ENCODE measurements around the gene CLIP1. TPM values are rescaled to one million over a fixed set of nuclear protein-coding genes. Genes with fewer than 3 reads are reported as not detected.

The CLIP1 gene
- total RNA-seq, 2 experiments from 2014 or later, result 11.2 to 25.6 TPM

GRCh38 chr12:122457627-122458026, 35.2 kb upstream of the CLIP1 start:
- intact Hi-C loops (cut with micrococcal nuclease; ENCODE audit: unreplicated experiment), result no loop called here
- no peaks in the 10 kb centered on the region for H3K9me3 ChIP-seq (ENCODE audit: low read length)
- ChIA-PET CTCF (ENCODE audit: unreplicated experiment) (no interaction called here), POLR2A (no interaction called here)
- H3K9me2 ChIP-seq (ENCODE audit: insufficient read depth, low read length), result no peaks in the 10 kb centered on the region
- no peak for DNase-seq (ENCODE audit: low spot score)
- H3K4me1 ChIP-seq (ENCODE audit: insufficient read depth, low read length, poor library complexity, severe bottlenecking), result peaks cover 15% of the 10 kb centered on the region
- no TSS peak for BruUV-seq (replicated peaks)
- H3K36me3 ChIP-seq (ENCODE audit: insufficient read depth, low read length), result no peaks in the 10 kb centered on the region
- no peak overlapping the region for H3K4me2 ChIP-seq (ENCODE audit: low read length)
- no peak overlapping the region for H3K4me3 ChIP-seq (ENCODE audit: low read depth, low read length, poor library complexity, severe bottlenecking)
- no peaks in the 10 kb centered on the region for H3K79me2 ChIP-seq (ENCODE audit: insufficient read depth, low read depth, low read length)
- TF ChIP-seq EZH2phosphoT487 (IDR thresholded peaks at IDR 0.05; ENCODE audit: borderline replicate concordance, low read depth, low read length), result no peak
- TF ChIP-seq, protein P1, sequence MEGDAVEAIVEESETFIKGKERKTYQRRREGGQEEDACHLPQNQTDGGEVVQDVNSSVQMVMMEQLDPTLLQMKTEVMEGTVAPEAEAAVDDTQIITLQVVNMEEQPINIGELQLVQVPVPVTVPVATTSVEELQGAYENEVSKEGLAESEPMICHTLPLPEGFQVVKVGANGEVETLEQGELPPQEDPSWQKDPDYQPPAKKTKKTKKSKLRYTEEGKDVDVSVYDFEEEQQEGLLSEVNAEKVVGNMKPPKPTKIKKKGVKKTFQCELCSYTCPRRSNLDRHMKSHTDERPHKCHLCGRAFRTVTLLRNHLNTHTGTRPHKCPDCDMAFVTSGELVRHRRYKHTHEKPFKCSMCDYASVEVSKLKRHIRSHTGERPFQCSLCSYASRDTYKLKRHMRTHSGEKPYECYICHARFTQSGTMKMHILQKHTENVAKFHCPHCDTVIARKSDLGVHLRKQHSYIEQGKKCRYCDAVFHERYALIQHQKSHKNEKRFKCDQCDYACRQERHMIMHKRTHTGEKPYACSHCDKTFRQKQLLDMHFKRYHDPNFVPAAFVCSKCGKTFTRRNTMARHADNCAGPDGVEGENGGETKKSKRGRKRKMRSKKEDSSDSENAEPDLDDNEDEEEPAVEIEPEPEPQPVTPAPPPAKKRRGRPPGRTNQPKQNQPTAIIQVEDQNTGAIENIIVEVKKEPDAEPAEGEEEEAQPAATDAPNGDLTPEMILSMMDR (conservative IDR thresholded peaks at IDR 0.05; ENCODE audit: low read length), result no peak
- no peak overlapping the region for H2AFZ ChIP-seq (ENCODE audit: low read length)
- no peaks in the 10 kb centered on the region for H4K20me1 ChIP-seq (ENCODE audit: insufficient read depth, low read length)
- H3K27ac ChIP-seq (ENCODE audit: low read depth, low read length, poor library complexity, severe bottlenecking), result no peak overlapping the region

DNA sequence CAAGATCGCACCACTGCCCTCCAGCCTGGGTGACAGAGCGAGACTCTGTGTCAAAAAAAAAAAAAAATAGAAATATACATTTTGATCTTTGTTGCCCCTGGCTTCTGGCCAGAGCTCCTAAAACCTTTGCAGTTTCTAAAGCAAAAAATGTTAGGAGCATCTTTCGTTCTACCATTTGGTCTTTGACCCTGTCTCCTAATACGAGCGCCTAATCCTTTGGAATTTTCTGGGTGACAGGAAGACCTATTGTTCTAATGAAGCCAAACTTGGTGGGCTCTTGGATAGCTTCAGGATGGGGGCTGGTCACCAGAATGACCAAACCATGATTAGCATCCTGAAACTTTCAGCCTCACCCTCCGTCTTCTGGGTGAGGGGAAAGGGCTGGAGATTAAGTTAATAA, 32.3 kb upstream of the CLIP1 start:
- Histone ChIP-seq H3K9me3 (ENCODE audit: low read length) (no peaks in the 10 kb centered on the region), H3K79me2 (ENCODE audit: insufficient read depth, low read depth, low read length) (no peaks in the 10 kb centered on the region), H2AFZ (ENCODE audit: low read length) (no peak overlapping the region; the same call in 1 of the 2 replicates), H3K4me2 (ENCODE audit: low read length) (no peak overlapping the region), H3K36me3 (ENCODE audit: insufficient read depth, low read length) (no peaks in the 10 kb centered on the region), H4K20me1 (ENCODE audit: insufficient read depth, low read length) (no peaks in the 10 kb centered on the region), H3K4me3 (ENCODE audit: low read depth, low read length, poor library complexity, severe bottlenecking) (no peak overlapping the region), H3K9me2 (ENCODE audit: insufficient read depth, low read length) (no peaks in the 10 kb centered on the region), H3K4me1 (ENCODE audit: insufficient read depth, low read length, poor library complexity, severe bottlenecking) (peaks cover 16% of the 10 kb centered on the region), H3K27ac (ENCODE audit: low read depth, low read length, poor library complexity, severe bottlenecking) (no peak overlapping the region)
- no TSS peak for BruUV-seq (replicated peaks)
- POLR2A ChIA-PET, result interaction anchor here (0.6 kb wide), 1 partner anchor 43 kb away, joined by 3 read pairs; no protein-coding TSS in a partner anchor
- TF ChIP-seq EZH2phosphoT487 (IDR thresholded peaks at IDR 0.05; ENCODE audit: borderline replicate concordance, low read depth, low read length), result no peak
- TF ChIP-seq, protein P1 (conservative IDR thresholded peaks at IDR 0.05; ENCODE audit: low read length), result no peak
- intact Hi-C loops (cut with micrococcal nuclease; ENCODE audit: unreplicated experiment), result no loop called here
- CTCF ChIA-PET (ENCODE audit: unreplicated experiment), result no interaction called here
- no peak for DNase-seq (ENCODE audit: low spot score)

DNA sequence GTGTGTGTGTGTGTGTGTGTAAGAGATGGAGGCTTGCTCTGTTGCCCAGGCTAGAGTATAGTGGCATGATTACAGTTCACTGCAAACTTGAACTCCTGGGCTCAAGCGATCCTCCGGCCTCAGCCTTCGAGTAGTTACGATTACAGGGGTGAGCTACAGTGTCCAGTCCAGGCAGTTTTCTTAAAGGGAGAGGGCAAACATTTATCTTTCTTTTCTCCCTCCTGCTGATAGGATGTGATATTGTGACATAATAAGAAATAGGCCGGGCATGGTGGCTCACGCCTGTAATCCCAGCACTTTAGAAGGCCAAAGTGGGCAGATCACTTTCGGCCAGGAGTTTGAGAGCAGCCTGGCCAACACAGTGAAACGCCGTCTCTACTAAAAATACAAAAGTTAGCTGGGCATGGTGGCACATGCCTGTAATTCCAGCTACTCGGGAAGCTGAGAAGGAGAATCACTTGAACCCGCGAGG, 31.8 kb upstream of the CLIP1 start:
- Histone ChIP-seq H3K9me3 (ENCODE audit: low read length) (no peaks in the 10 kb centered on the region), H2AFZ (ENCODE audit: low read length) (peak overlapping the region; percentile 79), H3K36me3 (ENCODE audit: insufficient read depth, low read length) (no peaks in the 10 kb centered on the region), H3K4me2 (ENCODE audit: low read length) (no peak overlapping the region), H4K20me1 (ENCODE audit: insufficient read depth, low read length) (no peaks in the 10 kb centered on the region), H3K9me2 (ENCODE audit: insufficient read depth, low read length) (no peaks in the 10 kb centered on the region), H3K4me1 (ENCODE audit: insufficient read depth, low read length, poor library complexity, severe bottlenecking) (peaks cover 16% of the 10 kb centered on the region), H3K79me2 (ENCODE audit: insufficient read depth, low read depth, low read length) (no peaks in the 10 kb centered on the region), H3K27ac (ENCODE audit: low read depth, low read length, poor library complexity, severe bottlenecking) (no peak overlapping the region), H3K4me3 (ENCODE audit: low read depth, low read length, poor library complexity, severe bottlenecking) (no peak overlapping the region)
- no TSS peak for BruUV-seq (replicated peaks)
- ChIA-PET POLR2A (interaction anchor here (0.6 kb wide), 1 partner anchor 43 kb away, joined by 3 read pairs; no protein-coding TSS in a partner anchor), CTCF (ENCODE audit: unreplicated experiment) (no interaction called here)
- intact Hi-C loops (cut with micrococcal nuclease; ENCODE audit: unreplicated experiment), result no loop called here
- DNase-seq (ENCODE audit: low spot score), result no peak
- no peak for TF ChIP-seq EZH2phosphoT487 (IDR thresholded peaks at IDR 0.05; ENCODE audit: borderline replicate concordance, low read depth, low read length)
